Mucosa of descending colon (tissue), 3 donors: Measurements from ENCODE around the gene SOCS7. TPM values are rescaled to one million over a fixed set of nuclear protein-coding genes. Genes with fewer than 3 reads are reported as not detected.

Source experiments
- ATAC-seq: fragments of 200-7000 bp; cut with Tn5 transposase; one replicate; pipeline ENCODE4 v1.9.1; 2020; ENCODE audit warnings: mild to moderate bottlenecking, moderate library complexity
- DNase-seq, 3 donors: peaks; one replicate each; pipeline ENCODE4 v3.0.0-alpha.2; 2020
- H3K36me3 ChIP-seq: fragments of 200-600 bp; one replicate; pipeline ENCODE4 v1.8.0; 2021; ENCODE audit warnings: low read depth, mild to moderate bottlenecking
- H3K4me1 ChIP-seq: fragments of 200-600 bp; one replicate; pipeline ENCODE4 v1.8.0; 2021; ENCODE audit warnings: low read depth, mild to moderate bottlenecking
- H3K4me3 ChIP-seq: fragments of 200-600 bp; one replicate; pipeline ENCODE4 v1.8.0; 2021; ENCODE audit warnings: mild to moderate bottlenecking
- H3K9me3 ChIP-seq: fragments of 200-600 bp; one replicate; pipeline ENCODE4 v1.8.0; 2021; ENCODE audit warnings: mild to moderate bottlenecking
- CTCF ChIP-seq: fragments of 200-600 bp; IDR thresholded peaks from one replicate; pipeline ENCODE4 v1.8.0; 2022; ENCODE audit warnings: antibody characterized with exemption, mild to moderate bottlenecking
- intact Hi-C, 2 donors: fragments of 100-400 bp; cut with DNase I in 1 of 2; cut with micrococcal nuclease in 1 of 2; formaldehyde crosslinking; loops; one replicate each; pipeline versions ENCODE4 v1.11.0 to v1.11.1; 2022; cut with DNase I, micrococcal nuclease
- long read RNA-seq, 2 donors: library from polyadenylated mRNA; unstranded; transcript quantifications; one replicate each; pipeline ENCODE4 v2.0.0, GENCODE V29; 2019 to 2021
- total RNA-seq, 3 donors: library from RNA; stranded (reverse); fragmentation: NEBNext Ultra II Directional in 2 of 3; extraction: Animal tissue kit (Norgen Biotek cat#: 25700) in 2 of 3; gene quantifications; one replicate each; pipeline versions ENCODE4 v1.2.1 to v1.2.4, GENCODE V29; 2021 to 2023
- donor health status: DM: no; HTN: no; CAD: no; lungs with moderate emphysema.
- donor health status: DM: no; HTN: no; CAD: no.
- donor health status: DM: no; HTN: yes; CAD: no.

The SOCS7 gene
- 10 to 100 TPM; 11.4 to 26.2 (median 16.1) TPM for total RNA-seq
- long read RNA-seq, donor 1, partial matches to known transcripts: 0 of 4 reads
- long read RNA-seq, donor 1, other reads (novel, unspliced or antisense): 4 of 4 reads
- long read RNA-seq, donor 2, partial matches to known transcripts: 0 of 1 reads
- long read RNA-seq, donor 2, other reads (novel, unspliced or antisense): 1 of 1 reads

- no peak for TF ChIP-seq CTCF
- ATAC-seq (peak; percentile 95), DNase-seq (peak; percentile 95 to 97 (median 97))
- Histone ChIP-seq H3K4me1 (peaks cover 12% of the 10 kb centered on the region), H3K36me3 (no peaks in the 10 kb centered on the region), H3K4me3 (peak within 1 kb of the TSS; percentile 64), H3K9me3 (no peaks in the 10 kb centered on the region)
- intact Hi-C loops: no loop called here
These were observed at the start of gene SOCS7 for GRCh38 chr17:38351412-38352222. TSS of gene SOCS7 (plus strand) at chr17:38351844. CDS start at chr17:38352053, 209 bp downstream.

GRCh38 chr17:38315497-38315896 lies 36.1 kb upstream of the SOCS7 start:
- TF ChIP-seq CTCF: no peak
- Histone ChIP-seq H3K4me3 (no peak overlapping the region), H3K9me3 (no peaks in the 10 kb centered on the region), H3K4me1 (no peaks in the 10 kb centered on the region), H3K36me3 (no peaks in the 10 kb centered on the region)
- ATAC-seq (no peak), DNase-seq (no peak)
- intact Hi-C loops: no loop called here

GRCh38 chr17:38317081-38317480 lies 34.6 kb upstream of the SOCS7 start:
- no peaks in the 10 kb centered on the region for H3K36me3 ChIP-seq
- intact Hi-C loops: no loop called here
- no peak for ATAC-seq
- DNase-seq: no peak
- no peaks in the 10 kb centered on the region for H3K9me3 ChIP-seq
- TF ChIP-seq CTCF: no peak
- H3K4me1 ChIP-seq: no peaks in the 10 kb centered on the region
- no peak overlapping the region for H3K4me3 ChIP-seq

- Histone ChIP-seq H3K4me3 (no peak overlapping the region), H3K4me1 (no peaks in the 10 kb centered on the region), H3K36me3 (no peaks in the 10 kb centered on the region), H3K9me3 (no peaks in the 10 kb centered on the region)
- TF ChIP-seq CTCF: no peak
- intact Hi-C loops: no loop called here
- no peak for ATAC-seq
- DNase-seq: no peak
These were observed 31.2 kb upstream of the SOCS7 start for GRCh38 chr17:38320482-38320881.

- Histone ChIP-seq H3K4me1 (no peaks in the 10 kb centered on the region), H3K9me3 (no peaks in the 10 kb centered on the region), H3K36me3 (no peaks in the 10 kb centered on the region), H3K4me3 (no peak overlapping the region)
- DNase-seq (peak in 2 of 3 donors; percentile 68 to 73), ATAC-seq (peak; percentile 86)
- intact Hi-C loops: no loop called here
- peak; percentile 80 for TF ChIP-seq CTCF
These were observed 29.4 kb upstream of the SOCS7 start for GRCh38 chr17:38322156-38322779.
